Neuron (in vitro differentiated cells): Measurements from ENCODE around the gene CDH15.

Source experiments
- H2AFZ ChIP-seq: one replicate; pipeline ENCODE4 v1.6.1; 2013; ENCODE audit warnings: low read depth, mild to moderate bottlenecking, inconsistent platforms, low read length, moderate library complexity
- H3K27me3 ChIP-seq: one replicate; pipeline ENCODE4 v1.6.1; 2013; ENCODE audit warnings: low read length; ENCODE audit not compliant: insufficient read depth
- H3K36me3 ChIP-seq: one replicate; pipeline ENCODE4 v1.6.1; 2013; ENCODE audit warnings: low read length; ENCODE audit not compliant: insufficient read depth
- H3K4me1 ChIP-seq: one replicate; pipeline ENCODE4 v1.6.1; 2013; ENCODE audit warnings: low read length; ENCODE audit not compliant: insufficient read depth
- H3K4me3 ChIP-seq: 2 replicates; pipeline ENCODE4 v1.5.1; 2013; ENCODE audit warnings: mild to moderate bottlenecking, low read length, moderate library complexity
- H3K9me3 ChIP-seq: one replicate; pipeline ENCODE4 v1.6.1; 2013; ENCODE audit warnings: low read length

The CDH15 gene

DNA sequence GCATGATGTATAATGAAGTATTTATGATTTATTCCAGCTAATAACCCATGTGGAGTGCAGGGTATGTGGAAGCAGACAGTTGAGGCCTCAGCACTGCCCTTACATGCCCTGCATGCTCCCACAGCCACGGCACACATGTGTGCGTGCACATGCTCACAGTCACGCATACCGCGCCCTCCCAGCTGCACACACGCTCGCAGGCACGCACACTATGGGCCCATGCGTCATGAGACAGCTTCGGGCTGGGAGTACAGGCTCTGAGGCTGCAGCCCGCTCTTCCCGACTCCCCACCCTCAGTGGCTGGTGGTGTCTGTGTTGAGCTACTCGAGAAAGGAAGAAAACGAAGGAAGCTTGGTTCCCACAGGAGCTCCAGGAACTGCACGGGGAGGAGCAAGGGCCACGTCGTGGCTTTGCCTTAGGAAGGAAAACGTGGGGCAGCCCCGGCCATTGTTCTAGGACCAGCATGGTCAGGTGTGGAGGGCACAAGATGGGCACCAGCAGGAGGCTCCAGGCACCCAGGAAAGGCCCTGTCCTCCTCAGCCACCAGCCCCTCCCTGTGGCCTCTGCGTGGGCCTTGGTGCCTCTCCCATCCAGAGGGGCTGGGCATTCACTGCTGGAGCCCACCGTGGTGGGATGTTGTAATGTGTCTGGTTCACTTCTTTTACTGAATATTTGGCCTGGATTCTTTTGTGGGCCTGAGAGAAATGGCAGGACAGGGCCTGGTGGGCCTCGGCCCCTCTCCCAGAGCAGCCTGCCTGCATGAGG, 27.5 kb upstream of the CDH15 start:
- Histone ChIP-seq H3K4me1 (no peaks in the 10 kb centered on the region), H3K9me3 (peaks cover 11% of the 10 kb centered on the region), H3K27me3 (no peaks in the 10 kb centered on the region), H3K36me3 (peaks cover 19% of the 10 kb centered on the region), H3K4me3 (no peak overlapping the region), H2AFZ (no peak overlapping the region)

DNA sequence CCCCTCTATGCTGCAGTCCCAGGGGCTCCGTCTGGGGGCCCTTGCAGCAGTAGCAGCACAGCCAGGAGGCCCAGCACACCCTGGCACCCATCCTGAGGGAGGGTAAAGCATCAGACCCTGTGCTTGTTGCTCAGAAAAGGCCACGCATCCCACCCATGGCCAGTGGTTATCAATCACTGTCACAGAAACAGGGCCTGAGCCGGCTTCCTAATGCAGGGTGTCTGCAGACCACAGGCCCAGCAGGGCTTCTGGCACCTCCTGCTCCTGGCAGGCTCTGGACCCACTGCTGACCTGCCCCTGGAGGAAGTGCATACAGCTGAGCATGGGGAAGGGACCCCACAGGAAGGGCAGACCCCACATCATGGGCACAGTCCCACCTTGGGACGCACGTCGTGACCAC, 26.9 kb upstream of the CDH15 start:
- Histone ChIP-seq H3K27me3 (no peaks in the 10 kb centered on the region), H2AFZ (no peak overlapping the region), H3K4me3 (no peak overlapping the region), H3K9me3 (peaks cover 15% of the 10 kb centered on the region), H3K4me1 (no peaks in the 10 kb centered on the region), H3K36me3 (peaks cover 25% of the 10 kb centered on the region)

DNA sequence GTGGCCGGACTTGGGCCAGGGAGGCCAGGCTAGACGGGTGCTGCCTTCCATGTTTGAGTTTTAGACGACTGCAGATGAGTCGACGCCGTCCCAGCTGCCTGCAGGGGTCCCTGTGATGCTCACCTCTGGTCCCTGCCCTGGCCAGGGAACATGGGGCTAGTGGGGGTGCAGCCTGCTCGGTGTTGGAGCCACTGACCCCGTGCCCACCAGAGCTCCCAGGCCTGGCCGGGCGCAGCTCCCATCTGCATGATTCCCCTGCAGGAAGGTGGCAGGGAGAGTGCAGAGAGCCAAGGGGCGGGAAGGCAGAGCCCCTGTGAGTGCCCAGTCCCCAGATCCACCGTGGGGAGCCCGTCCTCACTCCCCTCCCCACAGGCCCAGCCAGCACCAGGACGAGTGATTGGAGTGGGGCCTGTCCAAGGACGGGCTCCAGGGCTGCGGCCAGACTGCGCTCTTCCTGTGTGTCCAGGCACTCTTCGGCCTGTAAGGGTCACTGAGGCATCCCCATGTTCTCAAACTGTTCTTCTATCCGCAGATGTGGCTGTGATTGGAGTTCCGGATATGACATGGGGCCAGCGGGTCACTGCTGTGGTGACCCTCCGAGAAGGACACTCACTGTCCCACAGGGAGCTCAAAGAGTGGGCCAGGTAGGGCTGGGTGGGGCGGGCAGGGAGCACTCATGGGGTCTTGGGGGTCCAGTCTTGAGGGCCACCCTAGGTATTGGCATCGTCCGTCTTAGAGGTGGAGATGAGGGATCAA, 26.0 kb upstream of the CDH15 start:
- Histone ChIP-seq H3K9me3 (peaks cover 18% of the 10 kb centered on the region), H3K4me3 (no peak overlapping the region), H3K27me3 (no peaks in the 10 kb centered on the region), H3K36me3 (peaks cover 33% of the 10 kb centered on the region), H2AFZ (no peak overlapping the region), H3K4me1 (no peaks in the 10 kb centered on the region)

DNA sequence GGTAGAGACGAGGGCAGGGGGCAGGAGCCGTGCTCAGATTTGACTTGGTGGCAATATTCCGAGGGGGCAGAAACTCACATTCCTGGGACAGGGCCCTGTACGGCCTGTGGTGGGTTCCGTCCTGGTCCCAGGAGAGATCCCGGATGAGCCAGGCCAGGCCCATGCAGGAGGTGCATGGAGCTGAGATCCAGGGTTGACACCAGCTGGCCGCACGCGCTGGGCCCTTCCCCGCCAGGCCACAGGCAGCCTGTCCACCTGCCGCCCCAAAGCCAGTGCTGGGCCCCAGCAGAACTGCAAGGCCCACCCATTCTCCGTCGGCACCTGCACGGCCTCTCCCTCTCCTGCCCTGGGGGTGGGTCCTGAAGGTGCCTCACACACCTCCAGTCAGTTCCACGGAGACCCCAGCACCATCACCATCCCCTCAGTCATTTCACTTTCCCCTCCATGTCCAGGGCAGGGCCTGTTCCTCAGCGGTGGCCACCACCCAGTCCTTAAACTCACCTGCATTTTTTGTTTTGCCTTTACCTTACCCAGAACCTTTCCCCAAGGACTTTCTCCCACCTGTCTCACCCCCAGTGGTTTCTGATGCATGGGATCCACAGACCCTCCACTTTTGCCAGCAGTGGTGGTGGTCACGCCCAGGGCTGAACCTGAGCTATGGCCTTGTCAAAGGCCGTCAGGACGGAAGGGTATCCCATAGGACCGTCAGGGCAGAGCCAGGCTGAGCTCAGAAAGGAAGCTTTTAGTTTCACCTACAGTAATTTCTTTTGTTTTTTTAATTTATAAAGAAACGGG, 25.1 kb upstream of the CDH15 start:
- Histone ChIP-seq H3K4me1 (no peaks in the 10 kb centered on the region), H3K27me3 (no peaks in the 10 kb centered on the region), H3K36me3 (peaks cover 34% of the 10 kb centered on the region), H2AFZ (no peak overlapping the region), H3K9me3 (peaks cover 18% of the 10 kb centered on the region), H3K4me3 (no peak overlapping the region)

DNA sequence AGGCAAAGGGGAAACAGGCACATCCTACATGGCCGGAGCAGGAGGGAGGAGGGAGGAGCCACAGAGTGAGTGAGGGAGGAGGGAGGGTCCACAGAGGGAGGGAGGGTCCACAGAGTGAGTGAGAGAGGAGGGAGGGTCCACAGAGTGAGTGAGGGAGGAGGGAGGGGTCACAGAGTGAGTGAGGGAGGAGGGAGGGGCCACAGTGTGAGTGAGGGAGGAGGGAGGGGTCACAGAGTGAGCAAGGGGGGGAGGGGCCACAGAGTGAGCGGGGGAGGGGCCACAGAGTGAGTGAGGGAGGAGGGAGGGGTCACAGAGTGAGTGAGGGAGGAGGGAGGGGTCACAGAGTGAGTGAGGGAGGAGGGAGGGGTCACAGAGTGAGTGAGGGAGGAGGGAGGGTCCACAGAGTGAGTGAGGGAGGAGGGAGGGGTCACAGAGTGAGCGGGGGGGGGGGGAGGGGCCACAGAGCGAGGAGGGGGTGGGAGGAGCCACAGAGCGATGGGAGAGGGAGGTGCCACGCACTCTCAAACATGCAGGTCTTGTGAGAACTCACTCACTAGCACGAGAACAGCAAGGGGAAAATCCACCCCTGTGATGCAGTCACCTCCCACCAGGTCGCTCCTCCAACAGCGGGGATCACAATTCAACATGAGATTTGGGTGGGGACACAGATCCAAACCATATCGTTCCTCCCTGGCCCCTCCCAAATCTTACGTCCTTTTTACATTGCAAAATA, 24.3 kb upstream of the CDH15 start:
- Histone ChIP-seq H3K9me3 (peaks cover 18% of the 10 kb centered on the region), H3K4me1 (no peaks in the 10 kb centered on the region), H3K27me3 (no peaks in the 10 kb centered on the region), H2AFZ (no peak overlapping the region), H3K4me3 (no peak overlapping the region), H3K36me3 (peaks cover 34% of the 10 kb centered on the region)

DNA sequence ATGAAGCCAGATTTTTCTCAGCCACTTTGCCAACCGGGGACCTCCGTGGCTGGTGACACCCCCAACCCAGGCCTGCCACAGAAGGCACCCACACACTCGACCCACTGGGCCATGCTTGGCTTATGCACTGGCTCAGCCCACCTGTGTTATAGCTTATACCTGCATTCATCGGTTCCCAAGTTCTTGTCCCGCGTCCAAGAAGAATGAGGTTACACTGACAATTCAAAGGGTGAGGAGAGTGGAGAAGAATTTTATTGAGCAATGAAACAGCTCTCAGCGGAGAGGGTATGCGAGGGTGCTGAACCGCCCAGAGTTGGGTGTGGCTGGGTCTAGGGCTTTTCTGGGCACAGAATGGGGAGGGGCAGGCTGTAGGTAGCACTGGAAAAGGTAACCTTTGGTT, 22.2 kb upstream of the CDH15 start:
- Histone ChIP-seq H3K9me3 (peaks cover 18% of the 10 kb centered on the region), H3K4me1 (no peaks in the 10 kb centered on the region), H2AFZ (no peak overlapping the region), H3K4me3 (no peak overlapping the region), H3K36me3 (peaks cover 34% of the 10 kb centered on the region), H3K27me3 (no peaks in the 10 kb centered on the region)

DNA sequence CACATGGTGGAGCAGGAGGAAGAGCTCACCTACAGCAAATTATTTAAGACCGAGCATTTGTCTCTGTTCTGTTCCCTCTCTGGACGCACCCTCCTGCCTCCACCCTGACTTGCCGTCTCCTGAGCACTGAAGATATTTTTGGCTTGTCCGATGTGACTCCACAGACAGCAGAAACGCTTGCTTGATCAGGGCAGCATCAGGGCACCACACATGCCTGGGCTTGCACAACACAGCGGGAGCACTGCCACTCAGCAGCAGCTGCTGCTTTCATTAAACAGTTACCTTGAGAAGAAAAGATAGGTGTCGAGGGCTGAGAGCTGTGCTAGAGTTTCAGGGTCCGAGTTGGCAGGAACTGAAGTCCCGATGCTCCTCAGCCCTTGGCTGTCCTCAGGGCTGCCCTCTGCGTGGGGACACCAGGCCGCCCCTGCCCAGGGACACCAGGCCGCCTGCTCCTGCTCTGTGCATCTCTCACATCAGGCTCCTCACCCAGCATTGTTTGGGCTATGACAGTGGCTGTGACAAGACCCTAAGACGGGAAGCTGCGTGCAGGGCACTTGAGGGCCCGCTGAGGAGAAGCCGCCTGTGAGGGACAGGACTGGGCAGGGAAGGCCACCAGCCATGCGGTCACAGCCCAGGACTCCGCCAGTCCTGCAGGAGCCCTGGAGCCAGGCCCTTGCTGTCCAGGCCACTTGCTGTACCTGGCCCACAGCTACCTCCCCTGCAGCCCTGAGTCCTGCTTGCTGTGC, 21.3 kb upstream of the CDH15 start:
- Histone ChIP-seq H3K4me3 (no peak overlapping the region), H3K36me3 (peaks cover 27% of the 10 kb centered on the region), H3K9me3 (peaks cover 18% of the 10 kb centered on the region), H2AFZ (no peak overlapping the region), H3K4me1 (no peaks in the 10 kb centered on the region), H3K27me3 (no peaks in the 10 kb centered on the region)

DNA sequence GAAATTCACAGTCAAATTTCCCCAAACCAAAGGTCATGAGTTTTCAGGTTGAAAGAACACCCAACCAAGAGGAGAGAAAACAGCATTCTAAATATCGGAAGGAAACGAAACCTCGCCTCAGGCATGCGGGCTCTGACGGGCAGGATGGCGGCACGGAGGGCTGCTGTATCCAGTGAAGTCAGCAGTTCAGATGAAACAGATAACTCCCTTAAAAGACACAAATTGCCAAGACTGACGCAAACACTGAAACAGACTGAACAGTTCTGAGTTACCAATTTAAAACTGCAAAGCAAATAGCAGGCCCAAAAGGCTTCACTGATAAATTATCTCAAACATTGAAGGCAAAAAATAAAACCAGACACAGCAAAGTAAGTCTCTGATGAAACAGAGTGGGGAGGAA, 20.6 kb upstream of the CDH15 start:
- Histone ChIP-seq H2AFZ (no peak overlapping the region), H3K36me3 (peaks cover 24% of the 10 kb centered on the region), H3K9me3 (peaks cover 18% of the 10 kb centered on the region), H3K4me3 (no peak overlapping the region), H3K27me3 (no peaks in the 10 kb centered on the region), H3K4me1 (peaks cover 2% of the 10 kb centered on the region)

DNA sequence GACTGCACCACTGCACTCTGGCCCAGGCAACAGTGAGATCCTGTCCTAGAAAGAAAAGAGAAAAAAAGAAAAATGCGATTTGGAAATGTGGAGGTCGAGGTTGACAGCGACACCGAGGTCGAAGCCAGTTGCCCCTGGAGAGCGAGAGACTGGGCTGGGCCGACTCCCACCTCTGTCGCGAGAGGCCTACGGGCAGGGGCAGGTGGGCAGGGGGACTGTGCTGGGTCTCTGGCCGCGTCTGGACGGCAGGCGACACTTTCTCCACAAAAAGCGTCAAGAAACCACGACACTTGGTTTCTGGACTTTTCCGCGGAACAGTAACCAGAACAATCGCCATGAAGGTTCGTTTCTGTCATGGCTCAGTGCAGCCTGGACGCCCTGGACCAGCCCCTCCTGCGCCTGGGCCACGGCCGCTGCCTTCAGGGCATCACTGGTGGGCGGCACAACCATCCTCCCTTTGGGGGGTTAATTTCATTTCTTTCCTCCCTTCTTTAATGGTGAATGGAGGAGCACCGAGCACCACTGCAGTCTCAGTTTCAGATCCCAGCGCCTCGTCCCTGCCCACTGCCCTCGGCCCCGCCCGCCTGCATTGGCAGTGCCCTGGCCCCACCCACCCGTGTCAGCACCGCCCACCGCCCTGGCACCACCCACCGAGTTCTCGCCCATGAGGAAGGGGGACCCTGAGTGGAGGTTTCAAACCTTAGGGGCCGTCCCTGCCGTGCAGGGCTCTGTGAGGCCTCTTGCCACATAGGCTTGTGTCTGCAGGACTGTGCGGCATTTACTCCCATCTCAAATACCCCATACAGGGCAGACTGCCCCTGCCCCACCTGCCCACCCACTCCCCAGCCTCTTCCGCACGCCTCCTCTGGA, 18.5 kb upstream of the CDH15 start:
- Histone ChIP-seq H3K27me3 (no peaks in the 10 kb centered on the region), H2AFZ (no peak overlapping the region), H3K4me1 (peaks cover 2% of the 10 kb centered on the region), H3K36me3 (peaks cover 18% of the 10 kb centered on the region), H3K4me3 (no peak overlapping the region), H3K9me3 (peaks cover 13% of the 10 kb centered on the region)

DNA sequence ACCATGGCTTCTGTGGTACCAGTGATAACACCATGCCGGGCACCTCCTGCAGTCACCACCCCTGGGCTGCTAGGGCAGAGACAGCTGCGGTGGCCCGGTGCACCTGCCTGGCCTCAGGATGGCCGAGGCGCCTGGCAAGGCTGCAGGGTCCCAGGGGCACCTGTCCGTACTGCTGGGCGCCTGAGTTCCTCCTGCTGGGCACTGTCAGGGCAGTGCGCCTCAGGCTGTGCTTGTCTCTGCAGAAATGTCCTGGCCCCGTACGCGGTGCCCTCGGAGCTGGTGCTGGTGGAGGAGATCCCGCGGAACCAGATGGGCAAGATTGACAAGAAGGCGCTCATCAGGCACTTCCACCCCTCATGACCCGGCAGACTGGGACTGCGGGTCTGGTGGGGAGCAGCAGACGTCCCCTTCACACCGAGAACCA, 17.7 kb upstream of the CDH15 start:
- no peak overlapping the region for H2AFZ ChIP-seq
- peaks cover 18% of the 10 kb centered on the region for H3K36me3 ChIP-seq
- H3K9me3 ChIP-seq: peaks cover 9% of the 10 kb centered on the region
- H3K27me3 ChIP-seq: no peaks in the 10 kb centered on the region
- H3K4me1 ChIP-seq: peaks cover 2% of the 10 kb centered on the region
- no peak overlapping the region for H3K4me3 ChIP-seq

DNA sequence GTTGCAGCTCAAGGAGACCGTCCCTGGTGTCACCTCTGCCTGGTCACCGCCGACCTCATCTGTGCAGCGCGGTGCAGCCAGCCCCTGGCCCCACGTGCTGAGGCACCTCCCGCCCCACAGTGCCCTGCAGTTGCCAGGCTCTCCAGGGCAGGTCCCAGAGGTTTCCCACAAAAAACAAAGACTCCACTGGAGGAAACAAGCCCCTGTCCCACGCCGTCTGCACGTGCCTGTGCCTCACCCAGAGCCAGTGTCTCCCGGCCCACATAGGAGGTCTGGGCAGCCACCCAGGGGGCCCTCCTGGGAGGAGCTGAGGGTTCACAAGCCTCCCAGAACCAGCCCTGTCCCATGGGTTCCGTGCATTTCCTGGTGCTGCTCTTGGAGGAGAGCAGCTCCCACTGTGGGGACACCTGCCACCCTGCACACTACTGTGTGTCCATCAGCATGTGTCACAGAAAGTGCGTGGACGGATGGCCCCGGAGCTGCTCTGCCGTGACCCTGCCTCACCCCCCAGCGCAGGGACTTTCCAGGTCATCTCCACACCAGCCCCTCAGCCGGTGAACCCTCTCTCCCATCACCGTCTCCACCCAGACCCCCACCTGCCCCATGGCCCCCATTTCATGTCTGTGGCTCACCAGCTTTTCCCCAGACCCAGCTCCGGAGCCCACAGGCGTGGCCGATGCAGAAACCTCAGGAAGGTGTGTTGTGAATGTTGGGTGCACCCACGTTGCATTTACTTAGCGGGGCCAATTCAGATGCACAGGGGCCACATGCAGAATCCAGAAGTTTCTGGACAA, 17.0 kb upstream of the CDH15 start:
- H3K36me3 ChIP-seq: peaks cover 13% of the 10 kb centered on the region
- H3K27me3 ChIP-seq: no peaks in the 10 kb centered on the region
- H3K4me3 ChIP-seq: no peak overlapping the region
- peaks cover 3% of the 10 kb centered on the region for H3K9me3 ChIP-seq
- peaks cover 2% of the 10 kb centered on the region for H3K4me1 ChIP-seq
- no peak overlapping the region for H2AFZ ChIP-seq
